AG04450 (cell line): ENCODE data around the gene EPHB2. TPM values are rescaled to one million over a fixed set of nuclear protein-coding genes. Genes with fewer than 3 reads are reported as not detected.

Experiments used
- CTCF ChIA-PET: fragments of 300-600, 350-600 bp; formaldehyde crosslinking; extraction: SDS; loops from one replicate; lab custom pipeline; 2022; ENCODE audit warnings: antibody characterized with exemption, inconsistent platforms; lab: Charles Lee
- POLR2A ChIA-PET: fragments of 350-600 bp; formaldehyde crosslinking; extraction: SDS; loops from one replicate; lab custom pipeline; 2021; ENCODE audit warnings: antibody characterized with exemption, inconsistent platforms; lab: Yijun Ruan, JAX
- DNase-seq: peaks from one replicate; pipeline ENCODE4 v3.0.0-alpha.2; 2011; ENCODE audit warnings: low read depth, low spot score
- H3K27ac ChIP-seq: one replicate; pipeline ENCODE4 v1.5.1; 2012; ENCODE audit warnings: low read depth, low read length, control low read depth
- H3K27me3 ChIP-seq: one replicate; pipeline ENCODE4 v1.6.0; 2012; ENCODE audit warnings: low read length; ENCODE audit not compliant: control insufficient read depth, insufficient read depth
- H3K4me3 ChIP-seq: 2 replicates; pipeline ENCODE4 v1.5.1; 2011; ENCODE audit warnings: mild to moderate bottlenecking, low read depth, low read length, control low read depth
- H3K9me3 ChIP-seq: 2 replicates; pipeline ENCODE4 v1.5.1; 2012; ENCODE audit warnings: low read length; ENCODE audit not compliant: control insufficient read depth, insufficient read depth
- polyA plus RNA-seq: library from polyadenylated mRNA; depleted of rRNA; stranded (reverse); fragments of >200 nt; gene quantifications from 2 replicates; pipeline ENCODE4 v1.2.3, GENCODE V29; 2011
- TF ChIP-seq, protein P1 (sequence below): IDR thresholded peaks from 2 replicates; pipeline ENCODE4 v1.5.1; 2011; ENCODE audit warnings: low read depth, low read length, control low read depth, inconsistent platforms

Gene EPHB2
- polyA plus RNA-seq, 1 experiment = 30.9 TPM

- no peak overlapping the region for H3K4me3 ChIP-seq
- no peak overlapping the region for H3K27ac ChIP-seq
- ChIA-PET CTCF (no interaction called here), POLR2A (no interaction called here)
- TF ChIP-seq, protein P1, sequence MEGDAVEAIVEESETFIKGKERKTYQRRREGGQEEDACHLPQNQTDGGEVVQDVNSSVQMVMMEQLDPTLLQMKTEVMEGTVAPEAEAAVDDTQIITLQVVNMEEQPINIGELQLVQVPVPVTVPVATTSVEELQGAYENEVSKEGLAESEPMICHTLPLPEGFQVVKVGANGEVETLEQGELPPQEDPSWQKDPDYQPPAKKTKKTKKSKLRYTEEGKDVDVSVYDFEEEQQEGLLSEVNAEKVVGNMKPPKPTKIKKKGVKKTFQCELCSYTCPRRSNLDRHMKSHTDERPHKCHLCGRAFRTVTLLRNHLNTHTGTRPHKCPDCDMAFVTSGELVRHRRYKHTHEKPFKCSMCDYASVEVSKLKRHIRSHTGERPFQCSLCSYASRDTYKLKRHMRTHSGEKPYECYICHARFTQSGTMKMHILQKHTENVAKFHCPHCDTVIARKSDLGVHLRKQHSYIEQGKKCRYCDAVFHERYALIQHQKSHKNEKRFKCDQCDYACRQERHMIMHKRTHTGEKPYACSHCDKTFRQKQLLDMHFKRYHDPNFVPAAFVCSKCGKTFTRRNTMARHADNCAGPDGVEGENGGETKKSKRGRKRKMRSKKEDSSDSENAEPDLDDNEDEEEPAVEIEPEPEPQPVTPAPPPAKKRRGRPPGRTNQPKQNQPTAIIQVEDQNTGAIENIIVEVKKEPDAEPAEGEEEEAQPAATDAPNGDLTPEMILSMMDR = no peak
- no peaks in the 10 kb centered on the region; the same call in 1 of the 2 replicates for H3K9me3 ChIP-seq
- no peaks in the 10 kb centered on the region for H3K27me3 ChIP-seq
- no peak for DNase-seq
Observed at GRCh38 chr1:22812993-22813790, 102.6 kb downstream of the EPHB2 start.

DNA sequence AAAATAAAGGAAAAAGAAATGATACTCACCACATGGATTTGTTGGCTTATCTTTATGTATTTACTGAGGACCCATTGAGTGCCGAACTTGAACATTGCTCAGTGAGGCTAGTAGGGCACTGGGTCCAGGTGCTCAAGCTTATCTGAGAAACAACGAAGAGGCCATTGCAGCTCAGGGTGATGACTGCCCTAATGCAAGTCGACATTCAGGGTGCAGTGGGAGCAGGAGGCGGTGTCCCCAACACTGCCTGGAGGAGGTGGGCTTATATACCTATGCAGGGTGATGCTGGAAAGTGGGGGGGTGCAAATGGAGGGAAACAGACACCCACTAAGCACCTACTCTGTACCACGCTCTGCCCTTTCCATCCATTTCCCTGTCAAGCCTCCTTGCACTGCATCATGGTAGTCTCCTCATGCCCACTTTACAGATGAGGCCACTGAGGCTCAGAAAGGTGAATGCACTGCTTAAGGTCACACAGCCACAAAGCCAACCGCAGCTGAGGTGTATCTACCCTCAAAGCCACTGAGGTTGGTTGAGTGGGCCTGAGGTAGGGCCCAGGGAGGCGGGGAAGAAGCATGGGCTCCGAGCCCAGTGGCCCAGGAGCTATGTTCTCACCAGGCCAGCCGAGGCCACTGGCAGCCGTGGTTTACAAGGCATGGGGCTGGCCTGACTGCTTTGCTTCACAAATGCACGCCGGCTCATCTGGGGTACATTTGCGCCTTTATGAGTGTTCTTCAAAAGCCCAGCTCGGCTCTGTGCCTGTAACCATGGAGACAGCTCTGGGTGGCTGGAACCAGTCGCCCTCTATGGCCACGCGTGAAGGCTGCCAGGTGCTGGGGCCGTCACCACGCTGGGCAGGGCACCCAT lies 103.8 kb downstream of the EPHB2 start:
- POLR2A ChIA-PET = no interaction called here
- Histone ChIP-seq H3K9me3 (no peaks in the 10 kb centered on the region; the same call in 1 of the 2 replicates), H3K27ac (no peak overlapping the region), H3K27me3 (no peaks in the 10 kb centered on the region), H3K4me3 (no peak overlapping the region)
- no peak for DNase-seq
- CTCF ChIA-PET = no interaction called here
- TF ChIP-seq, protein P1 = no peak

DNA sequence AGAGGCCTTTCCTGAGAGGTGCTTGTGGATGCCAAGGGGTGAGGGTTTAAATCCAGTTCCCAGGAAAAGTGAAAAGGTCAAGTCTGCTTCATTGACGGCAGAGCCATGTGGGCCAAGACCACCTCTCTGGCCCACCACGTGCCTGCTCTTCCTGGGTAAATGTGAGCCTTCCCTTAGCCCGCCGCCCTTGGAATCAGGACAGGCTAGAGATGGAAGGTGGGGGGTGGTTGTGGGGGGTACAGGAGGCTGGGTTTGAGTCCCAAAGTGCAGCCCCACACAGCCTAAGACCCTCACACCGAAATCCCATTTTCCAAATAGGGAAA lies 104.4 kb downstream of the EPHB2 start:
- CTCF ChIA-PET = no interaction called here
- TF ChIP-seq, protein P1 = no peak
- POLR2A ChIA-PET = no interaction called here
- no peak overlapping the region for H3K4me3 ChIP-seq
- H3K27ac ChIP-seq = no peak overlapping the region
- H3K27me3 ChIP-seq = no peaks in the 10 kb centered on the region
- no peak for DNase-seq
- H3K9me3 ChIP-seq = no peaks in the 10 kb centered on the region; the same call in 1 of the 2 replicates

DNA sequence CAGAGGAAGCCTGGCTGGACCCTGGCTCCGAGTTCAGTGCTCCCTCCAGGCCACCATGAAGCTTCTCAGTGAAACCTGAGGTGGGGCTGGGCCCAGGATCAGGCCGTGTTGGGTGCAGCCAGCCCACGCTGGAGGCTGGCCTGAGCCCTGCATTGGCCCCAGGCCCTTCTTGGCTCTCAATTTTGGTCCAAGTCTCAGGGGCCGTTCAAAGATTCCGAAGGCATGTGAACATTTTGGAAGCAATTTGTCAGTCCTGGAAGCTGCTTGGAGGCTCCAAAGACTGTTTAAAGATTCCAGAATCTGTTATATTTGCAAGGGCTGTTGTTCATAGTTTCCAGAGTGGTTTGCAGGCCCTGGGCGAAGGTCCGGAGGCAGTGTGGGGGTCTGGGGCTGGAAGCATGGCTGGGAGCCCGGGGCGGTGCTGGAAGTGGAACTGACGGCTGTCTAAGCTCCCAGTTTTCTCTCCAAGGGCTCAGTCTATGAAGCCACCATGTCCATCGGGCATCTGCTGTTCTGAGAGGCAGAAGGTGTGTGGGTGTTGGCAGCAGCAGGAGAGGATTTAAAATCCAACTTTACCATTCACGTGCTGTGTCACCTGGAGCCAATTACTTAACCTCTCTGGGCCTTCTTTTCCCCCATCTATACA lies 104.9 kb downstream of the EPHB2 start:
- H3K27ac ChIP-seq = no peak overlapping the region
- no peak for DNase-seq
- no peak overlapping the region for H3K4me3 ChIP-seq
- CTCF ChIA-PET = no interaction called here
- no peaks in the 10 kb centered on the region for H3K9me3 ChIP-seq
- TF ChIP-seq, protein P1 = no peak
- POLR2A ChIA-PET = no interaction called here
- H3K27me3 ChIP-seq = no peaks in the 10 kb centered on the region
